ENCODE measurements around the gene ATXN2.
"Not testable (repeated sequence)": the region's sequence is repeated elsewhere in the genome, so short reads cannot be mapped to it uniquely, and the experiment has no call there.

ATXN2 gene

DNA sequence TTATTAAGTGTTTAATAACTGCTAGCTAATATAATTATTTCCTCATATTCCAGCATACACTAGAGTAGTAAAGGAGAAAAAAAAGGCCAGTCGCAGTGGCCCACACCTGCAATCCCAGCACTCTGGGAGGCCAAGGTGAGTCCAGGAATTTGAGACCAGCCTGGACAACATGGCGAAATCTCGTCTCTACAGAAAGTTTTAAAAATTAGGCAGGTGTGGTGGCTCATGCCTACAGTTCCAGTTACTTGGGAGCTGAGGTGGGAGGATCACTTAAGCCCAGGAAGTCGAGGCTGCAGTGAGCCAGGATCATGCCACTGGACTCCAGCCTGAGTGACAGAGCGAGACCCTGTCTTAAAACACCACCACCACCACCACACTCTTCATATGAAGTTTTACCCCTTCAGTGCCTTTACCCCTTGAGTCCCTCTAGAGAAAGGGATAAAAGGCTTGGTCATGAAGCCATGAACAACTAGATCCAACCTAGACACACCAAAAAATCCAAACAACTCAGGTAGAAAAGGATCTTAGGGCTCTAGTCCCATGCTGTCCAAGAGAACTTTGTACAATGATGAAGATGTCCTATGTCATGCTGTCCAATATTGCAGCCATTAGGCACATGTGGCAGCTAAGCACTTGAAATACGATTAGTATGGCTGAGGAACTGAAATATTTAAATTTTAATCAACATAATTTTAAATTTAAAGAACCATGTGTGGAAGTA, 29.6 kb downstream of the ATXN2 start:
- DNase-seq (ENCODE audit: insufficient read length, low spot score) (no peak), FAIRE-seq (no peak)
- TF ChIP-seq, protein P1, sequence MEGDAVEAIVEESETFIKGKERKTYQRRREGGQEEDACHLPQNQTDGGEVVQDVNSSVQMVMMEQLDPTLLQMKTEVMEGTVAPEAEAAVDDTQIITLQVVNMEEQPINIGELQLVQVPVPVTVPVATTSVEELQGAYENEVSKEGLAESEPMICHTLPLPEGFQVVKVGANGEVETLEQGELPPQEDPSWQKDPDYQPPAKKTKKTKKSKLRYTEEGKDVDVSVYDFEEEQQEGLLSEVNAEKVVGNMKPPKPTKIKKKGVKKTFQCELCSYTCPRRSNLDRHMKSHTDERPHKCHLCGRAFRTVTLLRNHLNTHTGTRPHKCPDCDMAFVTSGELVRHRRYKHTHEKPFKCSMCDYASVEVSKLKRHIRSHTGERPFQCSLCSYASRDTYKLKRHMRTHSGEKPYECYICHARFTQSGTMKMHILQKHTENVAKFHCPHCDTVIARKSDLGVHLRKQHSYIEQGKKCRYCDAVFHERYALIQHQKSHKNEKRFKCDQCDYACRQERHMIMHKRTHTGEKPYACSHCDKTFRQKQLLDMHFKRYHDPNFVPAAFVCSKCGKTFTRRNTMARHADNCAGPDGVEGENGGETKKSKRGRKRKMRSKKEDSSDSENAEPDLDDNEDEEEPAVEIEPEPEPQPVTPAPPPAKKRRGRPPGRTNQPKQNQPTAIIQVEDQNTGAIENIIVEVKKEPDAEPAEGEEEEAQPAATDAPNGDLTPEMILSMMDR (IDR thresholded peaks at IDR 0.05; ENCODE audit: insufficient read depth, missing control alignments), result no peak

DNA sequence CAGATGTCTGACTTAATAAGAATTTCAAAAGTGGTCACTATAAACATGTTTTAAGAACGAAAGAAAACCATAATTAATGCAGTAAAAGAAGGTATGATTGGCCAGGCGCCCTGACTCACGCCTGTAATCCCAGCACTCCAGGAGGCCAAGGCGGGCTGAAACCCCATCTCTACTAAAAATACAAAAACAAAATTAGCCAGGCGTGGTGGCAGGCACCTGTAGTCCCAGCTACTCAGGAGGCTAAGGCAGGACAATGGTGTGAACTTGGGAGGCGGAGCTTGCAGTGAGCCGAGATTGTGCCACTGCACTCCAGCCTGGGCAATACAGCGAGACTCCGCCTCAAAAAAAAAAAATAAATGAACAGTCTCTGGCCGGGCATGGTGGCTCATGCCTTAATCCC, 38.3 kb downstream of the ATXN2 start:
- FAIRE-seq; DNase-seq (ENCODE audit: insufficient read length, low spot score): not testable (repeated sequence)

DNA sequence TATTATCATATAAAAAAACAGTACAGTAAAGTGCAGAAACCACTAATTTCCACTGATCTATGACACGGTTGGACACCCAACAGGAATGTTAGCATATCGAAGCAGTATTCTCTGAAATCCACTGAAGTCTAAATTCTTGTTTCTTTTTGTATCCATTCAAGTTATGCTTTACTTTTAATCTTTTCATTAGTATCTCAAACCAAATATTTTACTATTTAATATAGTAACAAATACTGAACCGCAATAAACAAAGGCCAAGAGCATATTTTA, 41.1 kb downstream of the ATXN2 start:
- FAIRE-seq (no peak), DNase-seq (ENCODE audit: insufficient read length, low spot score) (no peak)
- TF ChIP-seq, protein P1 (IDR thresholded peaks at IDR 0.05; ENCODE audit: insufficient read depth, missing control alignments), result no peak

DNA sequence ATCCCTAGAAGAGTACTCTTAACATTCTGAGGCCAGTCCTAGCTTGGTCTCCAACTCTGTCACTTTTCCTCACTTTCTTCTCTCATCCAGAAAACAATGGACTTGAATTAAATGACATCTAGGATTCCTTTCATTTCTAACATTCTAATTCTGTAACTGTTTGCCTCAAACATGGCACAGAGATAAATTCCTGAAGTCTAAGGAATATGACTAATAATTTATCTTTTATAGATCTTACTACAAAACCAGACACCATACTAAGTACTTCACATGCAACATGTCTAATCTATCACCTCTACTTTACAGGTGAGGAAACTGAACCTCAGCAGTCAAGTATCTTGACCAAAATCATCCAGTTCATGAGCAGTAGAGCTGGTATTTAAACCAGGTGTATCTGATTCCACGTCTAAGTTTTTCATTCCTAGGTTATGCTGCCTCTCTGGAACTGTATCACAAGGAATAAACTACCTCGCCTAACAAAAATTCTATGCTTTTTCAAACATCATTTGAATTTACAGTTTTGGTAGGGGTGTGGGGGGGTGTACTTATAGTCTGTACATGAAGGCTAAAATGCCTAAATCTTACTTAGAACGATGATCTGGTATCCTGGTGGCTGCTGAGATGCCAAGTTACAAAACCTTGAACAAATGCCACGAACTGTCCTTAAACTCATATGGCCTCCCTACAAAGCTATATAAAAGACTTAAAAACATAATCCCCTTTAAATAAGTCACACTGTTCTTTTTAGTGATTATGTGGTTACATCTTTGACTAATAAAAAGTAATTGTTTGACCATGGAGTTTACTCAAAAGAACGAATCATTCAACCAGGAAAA, 41.6 kb downstream of the ATXN2 start:
- DNase-seq (ENCODE audit: insufficient read length, low spot score) (no peak), FAIRE-seq (no peak)
- TF ChIP-seq, protein P1 (IDR thresholded peaks at IDR 0.05; ENCODE audit: insufficient read depth, missing control alignments), result no peak

DNA sequence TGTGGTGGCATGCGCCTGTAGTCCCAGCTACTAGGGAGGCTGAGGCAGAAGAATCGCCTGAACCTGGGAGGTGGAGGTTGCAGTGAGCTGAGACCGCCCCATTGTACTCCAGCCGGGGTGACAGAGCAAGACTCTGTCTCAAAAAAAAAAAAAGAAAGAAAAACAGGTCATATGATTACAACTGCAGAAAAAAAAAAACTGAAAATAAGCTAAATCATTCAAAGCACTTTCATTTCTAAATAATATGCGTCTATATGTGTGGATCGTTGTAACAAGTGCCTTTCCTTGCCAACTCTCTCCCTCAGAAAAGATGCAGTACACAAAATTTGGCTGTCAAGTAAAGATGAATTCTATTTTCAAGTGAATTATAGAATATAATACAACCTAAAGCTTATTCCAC, 42.4 kb downstream of the ATXN2 start:
- TF ChIP-seq, protein P1 (IDR thresholded peaks at IDR 0.05; ENCODE audit: insufficient read depth, missing control alignments), result no peak
- DNase-seq (ENCODE audit: insufficient read length, low spot score) (no peak), FAIRE-seq (no peak)

DNA sequence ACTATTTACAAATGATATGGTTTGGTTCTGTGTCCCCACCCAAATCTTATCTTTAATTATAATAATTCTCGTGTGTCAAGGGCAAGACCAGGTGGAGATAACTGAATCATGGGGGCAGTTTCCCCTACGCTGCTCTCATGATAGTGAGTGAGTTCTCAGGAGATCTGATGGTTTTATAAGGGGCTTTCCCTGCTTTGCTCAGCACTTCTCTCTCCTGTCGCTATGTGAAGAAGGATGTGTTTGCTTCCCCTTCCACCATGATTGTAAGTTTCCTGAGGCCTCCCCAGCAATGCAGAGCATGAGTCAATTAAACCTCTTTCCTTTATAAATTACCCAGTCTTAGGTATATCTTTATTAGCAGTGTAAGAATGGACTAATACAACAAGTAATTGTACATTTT, 43.8 kb downstream of the ATXN2 start:
- DNase-seq (ENCODE audit: insufficient read length, low spot score); FAIRE-seq: not testable (repeated sequence)

DNA sequence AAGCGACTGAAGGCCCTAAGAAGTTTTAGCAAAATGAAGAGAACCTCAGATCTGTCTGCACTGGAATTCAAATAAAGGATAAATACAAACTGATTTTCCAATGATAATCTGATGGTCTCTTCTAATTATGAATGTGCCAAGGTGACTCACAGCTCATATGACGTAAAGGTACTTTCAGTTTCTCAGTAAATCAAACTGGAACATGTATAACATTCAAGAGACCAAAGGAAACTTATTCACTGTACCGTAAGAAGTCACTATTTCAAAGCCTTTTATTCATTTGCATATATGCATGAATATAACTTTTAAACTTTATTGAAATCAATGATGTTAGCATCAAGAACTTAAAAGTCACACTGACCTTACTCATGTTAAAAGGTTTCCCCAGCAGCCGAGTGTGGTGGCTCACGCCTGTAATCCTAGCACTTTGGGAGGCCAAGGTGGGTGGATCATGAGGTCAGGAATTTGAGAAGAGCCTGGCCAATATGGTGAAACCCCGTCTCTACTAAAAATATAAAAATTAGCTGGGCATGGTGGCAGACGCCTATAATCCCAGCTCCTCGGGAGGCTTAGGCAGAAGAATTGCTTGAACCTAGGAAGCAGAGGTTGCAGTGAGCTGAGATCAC, 52.2 kb downstream of the ATXN2 start:
- DNase-seq (ENCODE audit: insufficient read length, low spot score), result no peak
- TF ChIP-seq, protein P1 (IDR thresholded peaks at IDR 0.05; ENCODE audit: insufficient read depth, missing control alignments), result no peak
- FAIRE-seq, result no peak

DNA sequence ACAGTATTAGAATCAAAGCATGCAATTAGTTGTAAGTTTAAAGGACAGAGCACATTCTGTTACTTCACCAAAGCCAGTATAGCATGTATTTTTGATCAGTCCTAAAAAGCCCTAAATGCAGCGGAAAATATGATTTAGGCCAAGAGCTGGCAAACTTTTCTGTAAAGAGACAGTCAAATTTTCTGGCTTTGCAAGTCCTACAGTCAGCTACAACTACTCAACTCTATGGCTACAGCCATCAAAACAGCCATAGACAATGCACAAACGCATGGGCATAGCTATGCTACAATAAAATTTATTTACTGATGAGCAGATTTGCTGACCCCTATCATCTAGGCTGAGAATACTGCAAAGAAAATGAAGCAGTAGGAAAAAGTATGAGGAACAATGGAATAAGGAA, 52.9 kb downstream of the ATXN2 start:
- FAIRE-seq, result no peak
- TF ChIP-seq, protein P1 (IDR thresholded peaks at IDR 0.05; ENCODE audit: insufficient read depth, missing control alignments), result no peak
- no peak for DNase-seq (ENCODE audit: insufficient read length, low spot score)

Measured in D721Med (cell line).